Muscle of leg (tissue), 11 donors: Measurements from ENCODE around the gene SYT15. TPM values are rescaled to one million over a fixed set of nuclear protein-coding genes. Genes with fewer than 3 reads are reported as not detected.
"Not testable (repeated sequence)": the region's sequence is repeated elsewhere in the genome, so short reads cannot be mapped to it uniquely, and the experiment has no call there.

Experiments
- DNase-seq: peaks from one replicate; pipeline ENCODE4 v3.0.0; 2013
- H3K27ac ChIP-seq: one replicate; pipeline ENCODE4 v1.5.1; 2013; ENCODE audit warnings: mild to moderate bottlenecking, low read length, control low read depth
- H3K27me3 ChIP-seq: one replicate; pipeline ENCODE4 v1.6.1; 2013; ENCODE audit warnings: low read length; ENCODE audit not compliant: control insufficient read depth, insufficient read depth
- H3K36me3 ChIP-seq: one replicate; pipeline ENCODE4 v1.6.1; 2013; ENCODE audit warnings: low read length; ENCODE audit not compliant: control insufficient read depth, insufficient read depth
- H3K4me1 ChIP-seq: one replicate; pipeline ENCODE4 v1.6.1; 2013; ENCODE audit warnings: low read length; ENCODE audit not compliant: control insufficient read depth, insufficient read depth
- H3K4me3 ChIP-seq: one replicate; pipeline ENCODE4 v1.5.1; 2013; ENCODE audit warnings: low read length, control low read depth
- H3K9me3 ChIP-seq: replicated peaks from 2 replicates; pipeline ENCODE4 v1.6.1; 2013; ENCODE audit warnings: low read depth, low read length; ENCODE audit not compliant: control insufficient read depth
- WGBS: methylation state at CpG from one replicate; pipeline ENCODE4 v1.1.5; 2013; ENCODE audit warnings: missing lambda C conversion rate; ENCODE audit not compliant: insufficient coverage; 5-methylcytosine and 5-hydroxymethylcytosine counted together
- polyA plus RNA-seq, 8 donors: library from polyadenylated mRNA; unstranded; fragments of 120-200 nt; gene quantifications; one replicate each; pipeline versions ENCODE4 v1.2.1 to v1.2.3, GENCODE V29; 2013; ENCODE audit warnings: inconsistent platforms in 1 of 8, low replicate concordance in 1 of 8; ENCODE audit not compliant: insufficient read length in 8 of 8, insufficient read depth in 1 of 8
- total RNA-seq: library from RNA; stranded (reverse); fragments of 120-200 nt; gene quantifications from one replicate; pipeline ENCODE4 v1.2.4, GENCODE V29; 2013

The SYT15 gene
- total and polyA plus RNA-seq, 9 donors: 1.1 to 5.2 (median 3.8) TPM

- WGBS: no CpG with 5 or more reads among the region's 4 CpGs
- H3K4me3 ChIP-seq, H3K27me3 ChIP-seq, H3K27ac ChIP-seq, DNase-seq, H3K9me3 ChIP-seq, H3K36me3 ChIP-seq, H3K4me1 ChIP-seq: not testable (repeated sequence)
Observed at GRCh38 chr10:46573884-46574283, 5.0 kb upstream of the SYT15 start.

- H3K4me3 ChIP-seq, H3K9me3 ChIP-seq, H3K4me1 ChIP-seq, H3K36me3 ChIP-seq, H3K27me3 ChIP-seq, DNase-seq, H3K27ac ChIP-seq: not testable (repeated sequence)
- no CpG with 5 or more reads among the region's 50 CpGs for WGBS
Observed at GRCh38 chr10:46577624-46578473, 1.1 kb upstream of the SYT15 start.

- no CpG with 5 or more reads among the region's 21 CpGs for WGBS
Observed at GRCh38 chr10:46579378-46579777, 450 bp downstream of the SYT15 start.

GRCh38 chr10:46581997-46582396 lies 3.1 kb downstream of the SYT15 start:
- H3K4me3 ChIP-seq, H3K27me3 ChIP-seq, DNase-seq, H3K27ac ChIP-seq, H3K36me3 ChIP-seq, H3K4me1 ChIP-seq, H3K9me3 ChIP-seq: not testable (repeated sequence)
- WGBS: 81% methylated on average over 4 of the region's 12 CpGs

More at GRCh38 chr10:46579378-46579777, 450 bp downstream of the SYT15 start:
- not testable (repeated sequence) for H3K36me3 ChIP-seq, H3K27ac ChIP-seq, H3K4me3 ChIP-seq, H3K9me3 ChIP-seq, DNase-seq, H3K4me1 ChIP-seq, H3K27me3 ChIP-seq

GRCh38 chr10:46582568-46582967 lies 3.6 kb downstream of the SYT15 start:
- H3K27ac ChIP-seq, DNase-seq, H3K36me3 ChIP-seq, H3K4me3 ChIP-seq, H3K9me3 ChIP-seq, H3K27me3 ChIP-seq, H3K4me1 ChIP-seq: not testable (repeated sequence)
- whole genome bisulfite sequencing: no CpG with 5 or more reads among the region's 11 CpGs

- not testable (repeated sequence) for H3K27ac ChIP-seq, H3K27me3 ChIP-seq, H3K4me3 ChIP-seq, DNase-seq, H3K36me3 ChIP-seq, H3K4me1 ChIP-seq, H3K9me3 ChIP-seq
- WGBS: no CpG with 5 or more reads among the region's 11 CpGs
Observed at GRCh38 chr10:46584196-46584595, 5.3 kb downstream of the SYT15 start.

- H3K4me3 ChIP-seq, H3K4me1 ChIP-seq, DNase-seq, H3K27ac ChIP-seq, H3K36me3 ChIP-seq, H3K9me3 ChIP-seq, H3K27me3 ChIP-seq: not testable (repeated sequence)
- no CpG with 5 or more reads among the region's 13 CpGs for WGBS
Observed at GRCh38 chr10:46585246-46585645, 6.3 kb downstream of the SYT15 start.

GRCh38 chr10:46587546-46587945 lies 8.6 kb downstream of the SYT15 start:
- not testable (repeated sequence) for H3K9me3 ChIP-seq, H3K4me3 ChIP-seq, H3K27me3 ChIP-seq, H3K4me1 ChIP-seq, H3K36me3 ChIP-seq, DNase-seq, H3K27ac ChIP-seq
- no CpG with 5 or more reads among the region's 24 CpGs for WGBS

- H3K9me3 ChIP-seq: not testable (repeated sequence)
- WGBS: no CpG with 5 or more reads among the region's 3 CpGs
Observed at GRCh38 chr10:46588221-46588620, 9.3 kb downstream of the SYT15 start.

GRCh38 chr10:46589589-46589988 lies 10.7 kb downstream of the SYT15 start:
- H3K27me3 ChIP-seq, H3K36me3 ChIP-seq, H3K4me3 ChIP-seq, H3K4me1 ChIP-seq, H3K27ac ChIP-seq, DNase-seq, H3K9me3 ChIP-seq: not testable (repeated sequence)
- no CpG with 5 or more reads among the region's 3 CpGs for WGBS

More at GRCh38 chr10:46588221-46588620, 9.3 kb downstream of the SYT15 start:
- not testable (repeated sequence) for H3K27ac ChIP-seq, H3K4me1 ChIP-seq, H3K27me3 ChIP-seq, DNase-seq, H3K4me3 ChIP-seq, H3K36me3 ChIP-seq

GRCh38 chr10:46591053-46591452 lies 12.1 kb downstream of the SYT15 start:
- H3K36me3 ChIP-seq, H3K27me3 ChIP-seq, H3K4me1 ChIP-seq, DNase-seq, H3K27ac ChIP-seq, H3K4me3 ChIP-seq, H3K9me3 ChIP-seq: not testable (repeated sequence)
- WGBS: no CpG with 5 or more reads among the region's 8 CpGs
